Measurements from ENCODE around the gene TNFSF8. TPM values are rescaled to one million over a fixed set of nuclear protein-coding genes. Genes with fewer than 3 reads are reported as not detected.

The TNFSF8 gene
- total RNA-seq, 2 experiments from 2014 or later = 27.7 to 50.3 TPM

- H3K9me2 ChIP-seq (ENCODE audit: insufficient read depth, low read length) = no peaks in the 10 kb centered on the region
- no TSS peak for BruUV-seq (replicated peaks)
- H3K36me3 ChIP-seq (ENCODE audit: insufficient read depth, low read length) = peaks cover 4% of the 10 kb centered on the region; the same call in 1 of the 2 replicates
- peak; percentile 55 for DNase-seq (ENCODE audit: low spot score)
- H4K20me1 ChIP-seq (ENCODE audit: insufficient read depth, low read length) = no peaks in the 10 kb centered on the region
- ChIA-PET CTCF (ENCODE audit: unreplicated experiment) (no interaction called here), POLR2A (interaction anchor here (0.6 to 1.1 kb wide), 3 partner anchors 8 to 481 kb away, joined by 3 to 4 read pairs (median 4); no protein-coding TSS in a partner anchor)
- H3K4me2 ChIP-seq (ENCODE audit: low read length) = no peak overlapping the region
- H3K9me3 ChIP-seq (ENCODE audit: low read length) = peaks cover 19% of the 10 kb centered on the region; the same call in 1 of the 2 replicates
- TF ChIP-seq CTCF (conservative IDR thresholded peaks at IDR 0.05; ENCODE audit: low read length) (no peak), EZH2phosphoT487 (IDR thresholded peaks at IDR 0.05; ENCODE audit: borderline replicate concordance, low read depth, low read length) (no peak)
- no peak overlapping the region for H3K4me3 ChIP-seq (ENCODE audit: low read depth, low read length, poor library complexity, severe bottlenecking)
- H3K4me1 ChIP-seq (ENCODE audit: insufficient read depth, low read length, poor library complexity, severe bottlenecking) = peaks cover 13% of the 10 kb centered on the region
- H3K79me2 ChIP-seq (ENCODE audit: insufficient read depth, low read depth, low read length) = no peaks in the 10 kb centered on the region
- intact Hi-C loops (cut with micrococcal nuclease; ENCODE audit: unreplicated experiment) = no loop called here
- no peak overlapping the region for H3K27ac ChIP-seq (ENCODE audit: low read depth, low read length, poor library complexity, severe bottlenecking)
- no peak overlapping the region for H2AFZ ChIP-seq (ENCODE audit: low read length)
These were observed 46.7 kb downstream of the TNFSF8 start for GRCh38 chr9:114883709-114884108.

GRCh38 chr9:114880291-114880745 is 50.1 kb downstream of the TNFSF8 start:
- intact Hi-C loops (cut with micrococcal nuclease; ENCODE audit: unreplicated experiment) = no loop called here
- ChIA-PET POLR2A (interaction anchor here (1.1 kb wide), 1 partner anchor 11 kb away, joined by 3 read pairs; no protein-coding TSS in a partner anchor), CTCF (ENCODE audit: unreplicated experiment) (interaction anchor here (1.1 kb wide), 1 partner anchor 142 kb away, joined by 3 read pairs; no protein-coding TSS in a partner anchor)
- DNase-seq (ENCODE audit: low spot score) = no peak
- Histone ChIP-seq H2AFZ (ENCODE audit: low read length) (no peak overlapping the region), H3K9me2 (ENCODE audit: insufficient read depth, low read length) (no peaks in the 10 kb centered on the region), H3K36me3 (ENCODE audit: insufficient read depth, low read length) (peaks cover 4% of the 10 kb centered on the region; the same call in 1 of the 2 replicates), H3K4me1 (ENCODE audit: insufficient read depth, low read length, poor library complexity, severe bottlenecking) (peaks cover 5% of the 10 kb centered on the region), H3K4me2 (ENCODE audit: low read length) (no peak overlapping the region), H4K20me1 (ENCODE audit: insufficient read depth, low read length) (no peaks in the 10 kb centered on the region), H3K79me2 (ENCODE audit: insufficient read depth, low read depth, low read length) (no peaks in the 10 kb centered on the region), H3K27ac (ENCODE audit: low read depth, low read length, poor library complexity, severe bottlenecking) (no peak overlapping the region), H3K4me3 (ENCODE audit: low read depth, low read length, poor library complexity, severe bottlenecking) (no peak overlapping the region), H3K9me3 (ENCODE audit: low read length) (peaks cover 34% of the 10 kb centered on the region; the same call in 1 of the 2 replicates)
- no TSS peak for BruUV-seq (replicated peaks)
- no peak for TF ChIP-seq CTCF (conservative IDR thresholded peaks at IDR 0.05; ENCODE audit: low read length)
- TF ChIP-seq EZH2phosphoT487 (IDR thresholded peaks at IDR 0.05; ENCODE audit: borderline replicate concordance, low read depth, low read length) = no peak

GRCh38 chr9:114878879-114879564 is 51.4 kb downstream of the TNFSF8 start:
- intact Hi-C loops (cut with micrococcal nuclease; ENCODE audit: unreplicated experiment) = loop anchor here (1.0 to 2.0 kb wide), 2 partner anchors 28 to 135 kb away; no protein-coding TSS in a partner anchor

More at GRCh38 chr9:114878879-114879564, 51.4 kb downstream of the TNFSF8 start:
- H2AFZ ChIP-seq (ENCODE audit: low read length) = no peak overlapping the region
- peaks cover 5% of the 10 kb centered on the region for H3K4me1 ChIP-seq (ENCODE audit: insufficient read depth, low read length, poor library complexity, severe bottlenecking)
- H3K79me2 ChIP-seq (ENCODE audit: insufficient read depth, low read depth, low read length) = no peaks in the 10 kb centered on the region
- H3K27ac ChIP-seq (ENCODE audit: low read depth, low read length, poor library complexity, severe bottlenecking) = no peak overlapping the region
- BruUV-seq (replicated peaks) = no TSS peak
- CTCF ChIA-PET (ENCODE audit: unreplicated experiment) = no interaction called here
- POLR2A ChIA-PET = no interaction called here
- H4K20me1 ChIP-seq (ENCODE audit: insufficient read depth, low read length) = no peaks in the 10 kb centered on the region
- no peaks in the 10 kb centered on the region for H3K9me2 ChIP-seq (ENCODE audit: insufficient read depth, low read length)
- no peak overlapping the region for H3K4me3 ChIP-seq (ENCODE audit: low read depth, low read length, poor library complexity, severe bottlenecking)
- peaks cover 28% of the 10 kb centered on the region; the same call in 1 of the 2 replicates for H3K9me3 ChIP-seq (ENCODE audit: low read length)
- no peaks in the 10 kb centered on the region for H3K36me3 ChIP-seq (ENCODE audit: insufficient read depth, low read length)
- peak; percentile 44 for DNase-seq (ENCODE audit: low spot score)
- TF ChIP-seq CTCF (conservative IDR thresholded peaks at IDR 0.05; ENCODE audit: low read length) (peak; percentile 72), EZH2phosphoT487 (IDR thresholded peaks at IDR 0.05; ENCODE audit: borderline replicate concordance, low read depth, low read length) (no peak)
- H3K4me2 ChIP-seq (ENCODE audit: low read length) = no peak overlapping the region
